H1 (cell line): ENCODE data around the gene CRB2. TPM values are rescaled to one million over a fixed set of nuclear protein-coding genes. Genes with fewer than 3 reads are reported as not detected.

Source experiments
- BRCA1 ChIP-seq: IDR thresholded peaks from 2 replicates; pipeline ENCODE4 v1.6.1; 2012; ENCODE audit warnings: low read depth, low read length, improper control_type of control experiment
- CHD1 ChIP-seq: IDR thresholded peaks from 2 replicates; pipeline ENCODE4 v1.6.1; 2012; ENCODE audit warnings: low read depth, low read length, improper control_type of control experiment
- KDM4A ChIP-seq: IDR thresholded peaks from one replicate; pipeline ENCODE4 v1.7.1; 2012; ENCODE audit warnings: low read depth, mild to moderate bottlenecking, moderate library complexity, low read length, inconsistent platforms; ENCODE audit not compliant: severe bottlenecking
- POLR2A ChIP-seq, 2 experiments: IDR thresholded peaks; 1 replicate in 1 of 2; 2 replicates in 1 of 2; pipeline ENCODE4 v1.6.1; 2011; ENCODE audit warnings: low read depth in 2 of 2, low read length in 2 of 2, mild to moderate bottlenecking in 2 of 2; ENCODE audit errors: control extremely low read depth in 1 of 2
- POU5F1 ChIP-seq: IDR thresholded peaks from 2 replicates; pipeline ENCODE4 v1.6.1; 2011; ENCODE audit warnings: low read depth, mild to moderate bottlenecking, low read length, moderate library complexity
- RNF2 ChIP-seq: fragments of 200-900, 300-1000 bp; sonication (generic); IDR thresholded peaks from 2 replicates; pipeline ENCODE4 v1.7.1; 2016; ENCODE audit warnings: borderline replicate concordance, low read depth, mild to moderate bottlenecking, antibody characterized with exemption, low read length; ENCODE audit not compliant: poor library complexity, severe bottlenecking; ENCODE audit errors: missing control alignments
- SIN3A ChIP-seq, 2 experiments: IDR thresholded peaks in 1 of 2; conservative IDR thresholded peaks in 1 of 2; 2 replicates each; pipeline ENCODE4 v1.6.1; 2011 to 2012; ENCODE audit warnings: low read length in 2 of 2, improper control_type of control experiment in 1 of 2, low read depth in 1 of 2, mild to moderate bottlenecking in 1 of 2
- SP2 ChIP-seq: IDR thresholded peaks from 2 replicates; pipeline ENCODE4 v1.6.1; 2012; ENCODE audit warnings: mild to moderate bottlenecking, low read length, inconsistent platforms
- TAF7 ChIP-seq: optimal IDR thresholded peaks from 2 replicates; pipeline ENCODE3; 2011; ENCODE audit warnings: low read depth, mild to moderate bottlenecking, inconsistent platforms, low read length, moderate library complexity, borderline replicate concordance
- polyA plus RNA-seq, 7 experiments: library from polyadenylated mRNA; depleted of rRNA in 3 of 7; stranded (reverse) in 5 of 7; unstranded in 2 of 7; fragments of >200 nt in 5 of 7; fragments of 200-250 nt in 2 of 7; gene quantifications; 1 replicate in 5 of 7; 2 replicates in 1 of 7; 4 replicates in 1 of 7; pipeline versions ENCODE4 v1.2.1 to v1.2.3, GENCODE V29; 2011 to 2013; ENCODE audit warnings: missing spikeins in 2 of 7, mixed read lengths in 2 of 7
- total RNA-seq: library from RNA; stranded (reverse); fragmentation: NEBNext Ultra II Directional; extraction: Animal tissue kit (Norgen Biotek cat#: 25700); gene quantifications from 2 replicates; pipeline ENCODE4 v1.2.1, GENCODE V29; 2021

The CRB2 gene
- total and polyA plus RNA-seq, 2 of the 8 experiments (the other 6 are each of a cell fraction or from before 2014, with no cell fraction given) = 4.0 to 8.4 TPM

DNA sequence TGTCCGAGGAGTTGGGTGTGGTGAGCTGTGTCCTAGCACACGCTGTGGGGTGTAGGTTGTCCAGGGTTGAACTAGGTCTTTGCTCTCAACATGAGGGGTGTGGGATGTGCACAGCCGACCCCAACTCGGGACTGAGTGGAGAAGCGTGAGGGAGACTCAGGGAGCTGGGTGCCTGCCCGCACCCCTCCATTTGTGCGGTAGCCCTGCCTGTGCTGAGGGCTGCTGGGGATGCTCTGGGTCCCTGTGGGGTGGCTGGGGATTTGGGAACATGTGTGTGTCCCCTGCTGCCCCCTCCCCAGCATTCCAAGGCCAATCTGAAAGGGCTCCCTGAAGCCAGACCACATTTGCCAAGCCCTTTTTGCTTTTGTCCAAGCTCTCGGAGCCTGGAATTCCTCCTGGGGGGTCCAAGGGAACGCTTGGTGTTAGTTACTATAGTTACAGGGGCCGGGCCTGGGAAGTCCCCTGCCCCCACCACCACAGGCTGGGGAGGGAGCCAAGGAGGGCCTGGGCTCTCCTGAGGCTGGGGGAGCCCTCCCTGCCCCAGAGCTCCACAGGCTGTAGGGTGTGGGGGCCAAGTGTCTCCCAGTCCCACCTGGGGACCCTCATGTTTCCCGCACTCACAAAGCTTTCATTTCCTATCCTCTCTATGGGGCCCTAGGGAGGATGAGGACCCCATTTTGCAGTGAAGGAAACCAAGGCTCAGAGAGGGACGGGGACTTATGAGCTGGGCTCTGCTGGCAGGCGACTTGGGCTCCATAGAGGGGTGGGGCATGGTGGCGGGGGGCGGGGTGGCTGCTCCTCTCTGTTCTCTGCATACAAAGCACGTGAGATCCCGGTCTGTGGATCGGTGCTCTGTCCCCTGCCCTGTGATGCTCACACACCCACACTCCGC is 1.1 kb downstream of the CRB2 start (continued):
- TF ChIP-seq SIN3A (conservative IDR thresholded peaks at IDR 0.05 in 1 of 2, IDR thresholded peaks at IDR 0.05 in 1 of 2; ENCODE audit: low read depth in 1 of 2, low read length in 2 of 2) (no peak), BRCA1 (no peak), KDM4A (peak; percentile 11), POLR2A (IDR thresholded peaks at IDR 0.05; ENCODE audit: control extremely low read depth in 1 of 2, low read depth in 2 of 2, low read length in 2 of 2) (no peak), CHD1 (no peak), SP2 (no peak), POU5F1 (no peak), RNF2 (no peak), TAF7 (no peak)
